Measurements from ENCODE around the gene ATP6V1G3.
A peak's percentile ranks its signal among the peaks of the same experiment; 100 is the strongest.
"Not testable (repeated sequence)": the region's sequence is repeated elsewhere in the genome, so short reads cannot be mapped to it uniquely, and the experiment has no call there.

ATP6V1G3 gene

GRCh38 chr1:198496216-198497143 is 44.0 kb downstream of the ATP6V1G3 start:
- DNase-seq (ENCODE audit: low read depth): peak; percentile 65

DNA sequence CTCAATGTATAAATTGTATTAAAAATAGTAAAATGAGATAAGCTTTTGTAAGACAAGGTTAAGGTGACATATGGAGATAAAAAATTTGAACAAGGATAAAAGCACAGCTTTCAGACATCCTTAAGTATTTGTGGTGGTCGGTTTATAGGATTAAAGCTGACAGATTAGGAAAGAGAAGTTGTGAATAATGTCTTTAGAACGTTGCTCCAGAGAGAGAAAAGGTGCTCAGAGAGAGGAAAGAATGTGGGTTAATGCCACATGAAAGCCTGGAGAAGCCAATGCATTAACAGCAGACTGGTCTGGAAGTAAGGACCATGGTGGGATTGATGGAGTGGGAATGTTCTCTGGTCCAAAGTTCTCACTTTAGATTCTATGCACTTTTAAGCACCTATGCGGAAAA is 44.8 kb downstream of the ATP6V1G3 start:
- DNase-seq (ENCODE audit: low read depth): peak; percentile 55

DNA sequence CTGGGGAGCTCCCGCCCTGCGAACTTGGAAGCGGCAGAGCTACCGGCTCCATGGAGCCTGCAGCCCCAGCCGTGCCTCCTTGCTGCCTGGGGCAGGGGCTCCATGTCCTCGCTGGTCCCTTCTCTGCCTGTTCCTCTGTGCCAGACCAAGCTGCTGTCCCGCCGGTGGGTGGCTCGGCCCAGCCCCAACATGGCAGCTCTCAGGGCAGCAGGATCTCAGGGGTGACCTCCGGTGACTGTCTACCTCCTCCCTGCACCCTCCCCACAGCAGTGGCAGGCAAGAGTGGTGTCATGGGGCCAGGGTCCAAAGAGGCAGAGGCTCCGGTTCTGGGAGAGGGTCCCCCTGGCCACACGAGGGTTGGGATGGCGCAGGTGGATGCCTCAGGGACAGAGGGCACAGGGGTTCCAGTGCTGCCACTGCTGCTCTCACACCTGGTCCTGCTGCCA is 45.8 kb downstream of the ATP6V1G3 start:
- no peak for DNase-seq (ENCODE audit: low read depth)

- no peak for DNase-seq (ENCODE audit: low read depth)
Observed at GRCh38 chr1:198494139-198494538, 46.3 kb downstream of the ATP6V1G3 start.

GRCh38 chr1:198493329-198493728 is 47.2 kb downstream of the ATP6V1G3 start:
- no peak for DNase-seq (ENCODE audit: low read depth)

- DNase-seq (ENCODE audit: low read depth): peak; percentile 87
Observed at GRCh38 chr1:198492872-198493271, 47.6 kb downstream of the ATP6V1G3 start.

DNA sequence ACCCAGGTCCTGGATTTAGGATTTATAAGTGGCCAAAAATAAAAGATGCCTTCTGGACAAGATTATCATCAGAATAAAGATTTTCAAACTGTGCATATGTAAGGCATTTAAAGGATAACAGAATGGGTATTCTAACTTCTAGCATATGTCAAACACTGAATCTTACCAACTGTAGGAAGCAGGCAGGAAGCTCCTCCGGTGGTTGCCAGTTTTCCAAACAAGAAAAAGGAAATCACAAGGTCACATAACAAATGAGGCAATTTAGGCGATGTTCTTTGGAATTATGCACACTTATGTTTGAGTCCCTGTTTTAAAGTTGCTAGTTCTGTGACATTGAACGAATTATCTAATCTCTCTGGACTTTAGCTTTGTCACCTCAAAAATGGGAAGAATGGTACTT is 48.9 kb downstream of the ATP6V1G3 start:
- no peak for DNase-seq (ENCODE audit: low read depth)

DNA sequence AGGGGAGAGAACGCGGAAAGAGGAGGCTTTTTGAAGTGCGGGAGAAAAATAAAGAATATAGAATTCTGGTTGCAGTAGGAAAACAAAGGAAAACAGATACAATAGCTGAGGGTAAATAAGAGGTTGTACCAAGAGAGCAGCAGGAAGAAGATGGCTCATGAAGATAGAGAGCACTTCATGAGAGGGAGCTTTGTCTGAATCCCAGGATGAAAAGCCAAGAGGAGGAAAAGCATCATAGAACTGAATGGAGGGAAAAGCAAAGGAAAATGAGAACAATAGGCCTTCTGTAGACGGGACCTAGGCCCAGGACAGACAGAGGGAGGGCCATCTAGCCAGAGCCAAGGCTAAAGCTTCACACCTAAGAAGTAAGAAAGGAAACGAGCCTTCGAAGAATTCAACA is 49.5 kb downstream of the ATP6V1G3 start:
- no peak for DNase-seq (ENCODE audit: low read depth)

- DNase-seq (ENCODE audit: low read depth): no peak
Observed at GRCh38 chr1:198490224-198490623, 50.3 kb downstream of the ATP6V1G3 start.

GRCh38 chr1:198486903-198487302 is 53.6 kb downstream of the ATP6V1G3 start:
- peak; percentile 25 for DNase-seq (ENCODE audit: low read depth)

- no peak for DNase-seq (ENCODE audit: low read depth)
Observed at GRCh38 chr1:198483645-198484044, 56.8 kb downstream of the ATP6V1G3 start.

DNA sequence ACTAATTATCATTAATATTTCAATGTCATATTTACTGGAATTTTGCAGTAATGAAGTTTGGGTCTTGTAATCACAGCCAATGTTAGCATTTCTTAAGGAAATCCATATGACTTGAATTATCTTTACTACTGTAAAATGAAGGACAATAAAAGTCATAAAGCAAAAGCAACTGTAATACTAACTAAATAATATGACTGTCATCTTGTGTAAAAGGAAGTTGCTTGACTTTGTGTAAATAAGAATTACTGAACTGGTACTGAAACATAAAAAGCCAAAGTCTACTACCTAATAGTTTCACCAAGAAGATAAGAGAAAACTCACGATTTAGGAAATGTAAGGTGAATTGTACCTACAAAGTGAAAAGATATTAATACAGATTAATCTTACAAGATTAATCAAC is 57.5 kb downstream of the ATP6V1G3 start:
- DNase-seq (ENCODE audit: low read depth): no peak

DNA sequence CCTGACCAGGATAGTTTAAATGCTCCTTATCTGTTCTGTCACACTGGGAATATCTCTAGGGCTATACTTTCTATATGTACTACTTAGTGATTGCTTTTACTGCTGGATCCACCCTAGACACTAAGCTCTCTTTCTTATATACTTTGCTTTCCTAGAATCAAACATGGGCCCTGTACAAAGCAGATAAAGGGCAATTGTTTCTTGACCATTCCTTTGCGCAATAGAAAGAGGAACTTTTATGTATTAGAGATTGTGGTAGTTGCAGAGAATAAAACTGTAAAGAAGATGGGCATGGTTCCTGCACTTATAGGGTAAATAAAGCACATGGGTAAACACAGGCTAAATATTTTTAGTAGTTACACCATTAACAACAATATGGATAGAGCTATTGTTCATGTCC is 58.8 kb downstream of the ATP6V1G3 start:
- no peak for DNase-seq (ENCODE audit: low read depth)

GRCh38 chr1:198480876-198481275 is 59.6 kb downstream of the ATP6V1G3 start:
- DNase-seq (ENCODE audit: low read depth): no peak

GRCh38 chr1:198477354-198477753 is 63.1 kb downstream of the ATP6V1G3 start:
- not testable (repeated sequence) for DNase-seq (ENCODE audit: low read depth)
